ENCODE data around the gene ANKRD44. TPM values are rescaled to one million over a fixed set of nuclear protein-coding genes. Genes with fewer than 3 reads are reported as not detected.

ANKRD44 gene
- total RNA-seq, 2 experiments from 2014 or later, result 210 to 249 TPM

- no peak for ATAC-seq
- CTCF ChIA-PET, result interaction anchor here (1.0 to 1.8 kb wide), 3 partner anchors 12 to 49 kb away, joined by 3 to 4 read pairs (median 3); partner anchors contain the start of gene PGAP1
- Mint-ChIP-seq H3K27ac (no peak overlapping the region), H3K27me3 (no peaks in the 10 kb centered on the region), H3K36me3 (no peaks in the 10 kb centered on the region), H3K4me1 (peaks cover 10% of the 10 kb centered on the region), H3K9me3 (ENCODE audit: low read depth) (no peaks in the 10 kb centered on the region), H3K4me3 (no peak overlapping the region)
- no peak for DNase-seq
Observed at GRCh38 chr2:196939371-196939770, 371.2 kb downstream of the ANKRD44 start.

Other genes with a start within 250 kb of the ANKRD44 start
- 100 to 1,000 TPM; 266 to 298 TPM for gene SF3B1, start 124.2 kb upstream of the ANKRD44 start, total RNA-seq
- gene COQ10B, start 142.8 kb upstream of the ANKRD44 start, total RNA-seq, result 10 to 100 TPM; 25.9 to 26.6 TPM
- gene HSPD1, start 189.1 kb upstream of the ANKRD44 start, total RNA-seq, result 100 to 1,000 TPM; 298 to 427 TPM
- 100 to 1,000 TPM; 149 to 170 TPM for gene HSPE1, start 189.6 kb upstream of the ANKRD44 start, total RNA-seq
- 10 to 100 TPM; 18.0 to 24.5 TPM for gene MOB4, start 205.3 kb upstream of the ANKRD44 start, total RNA-seq

All from activated CD8-positive, alpha-beta memory T cell treated with anti-CD3 and anti-CD28 coated beads, Interleukin-2, amount 10 ng/mL, durations not matched to agents 7 days and 5 days (primary cell).